HepG2 (cell line): Measurements from ENCODE around the gene NRDE2. TPM values are rescaled to one million over a fixed set of nuclear protein-coding genes. Genes with fewer than 3 reads are reported as not detected.
A peak's percentile ranks its signal among the peaks of the same experiment; 100 is the strongest.

ENCODE experiments used
- BHLHE40 ChIP-seq: IDR thresholded peaks from 2 replicates; pipeline ENCODE4 v1.6.1; 2011; ENCODE audit warnings: low read length, improper control_type of control experiment
- CEBPG ChIP-seq: IDR thresholded peaks from 2 replicates; pipeline ENCODE4 v1.6.1; 2016
- CHD4 ChIP-seq: fragments of 200-600 bp; sonication (generic); IDR thresholded peaks from 2 replicates; pipeline ENCODE4 v1.7.0; 2017; ENCODE audit warnings: mild to moderate bottlenecking, low read length, borderline replicate concordance
- FOSL2 ChIP-seq: sonication (generic); formaldehyde crosslinking; IDR thresholded peaks from 2 replicates; pipeline ENCODE4 v1.4.0; 2020; ENCODE audit warnings: missing genetic modification reagents
- FOXM1 ChIP-seq: sonication (generic); formaldehyde crosslinking; IDR thresholded peaks from 2 replicates; pipeline ENCODE4 v1.5.0; 2020; ENCODE audit warnings: missing genetic modification reagents
- KDM4B ChIP-seq: sonication (generic); formaldehyde crosslinking; IDR thresholded peaks from 2 replicates; pipeline ENCODE4 v1.4.0; 2020; ENCODE audit warnings: missing genetic modification reagents
- MED1 ChIP-seq: sonication (generic); formaldehyde crosslinking; IDR thresholded peaks from 2 replicates; pipeline ENCODE4 v1.4.0; 2020; ENCODE audit warnings: missing genetic modification reagents
- REL ChIP-seq: sonication (generic); formaldehyde crosslinking; conservative IDR thresholded peaks from 2 replicates; pipeline ENCODE4 v1.8.0; 2022; ENCODE audit warnings: mild to moderate bottlenecking, missing genetic modification reagents, moderate library complexity
- RXRB ChIP-seq: IDR thresholded peaks from 2 replicates; pipeline ENCODE4 v1.6.1; 2016; ENCODE audit warnings: borderline replicate concordance, missing genetic modification reagents, missing compliant biosample characterization
- WIZ ChIP-seq: sonication (generic); formaldehyde crosslinking; IDR thresholded peaks from 2 replicates; pipeline ENCODE4 v1.5.1; 2020; ENCODE audit warnings: mild to moderate bottlenecking, missing genetic modification reagents
- ZBTB21 ChIP-seq: sonication (generic); formaldehyde crosslinking; IDR thresholded peaks from 2 replicates; pipeline ENCODE4 v1.4.0; 2020; ENCODE audit warnings: missing genetic modification reagents
- ZNF207 ChIP-seq: fragments of 450-650 bp; IDR thresholded peaks from 2 replicates; pipeline ENCODE4 v1.6.1; 2016; ENCODE audit warnings: antibody characterized with exemption, borderline replicate concordance
- ZNF30 ChIP-seq: sonication (generic); formaldehyde crosslinking; IDR thresholded peaks from 2 replicates; pipeline ENCODE4 v1.5.0; 2020; ENCODE audit warnings: mild to moderate bottlenecking, missing genetic modification reagents
- ZNF431 ChIP-seq: sonication (generic); formaldehyde crosslinking; IDR thresholded peaks from 2 replicates; pipeline ENCODE4 v1.9.0; 2022; ENCODE audit warnings: missing genetic modification reagents, low read depth, mild to moderate bottlenecking, borderline replicate concordance
- ZNF451 ChIP-seq: sonication (generic); formaldehyde crosslinking; IDR thresholded peaks from 2 replicates; pipeline ENCODE4 v1.5.0; 2020; ENCODE audit warnings: mild to moderate bottlenecking, missing genetic modification reagents
- ZNF703 ChIP-seq: sonication (generic); formaldehyde crosslinking; IDR thresholded peaks from 2 replicates; pipeline ENCODE4 v1.5.1; 2020; ENCODE audit warnings: missing genetic modification reagents, mild to moderate bottlenecking, moderate library complexity, borderline replicate concordance
- ZNF720 ChIP-seq: sonication (generic); formaldehyde crosslinking; IDR thresholded peaks from 2 replicates; pipeline ENCODE4 v1.4.0; 2020; ENCODE audit warnings: missing genetic modification reagents
- ZNF773 ChIP-seq: sonication (generic); formaldehyde crosslinking; IDR thresholded peaks from 2 replicates; pipeline ENCODE4 v1.4.0; 2020; ENCODE audit warnings: missing genetic modification reagents, borderline replicate concordance
- ZNF816 ChIP-seq: sonication (generic); formaldehyde crosslinking; IDR thresholded peaks from 2 replicates; pipeline ENCODE4 v1.8.0; 2022; ENCODE audit warnings: missing genetic modification reagents, mild to moderate bottlenecking, borderline replicate concordance
- polyA plus RNA-seq, 8 experiments: library from polyadenylated mRNA; depleted of rRNA in 3 of 8; stranded (reverse) in 7 of 8; unstranded in 1 of 8; fragments of >200 nt; fragmentation: Illumina TruSeq in 4 of 8; extraction: Trizol in 4 of 8; gene quantifications; 2 replicates each; pipeline versions ENCODE4 v1.2.1 to v1.2.3, GENCODE V29; 2011 to 2016; ENCODE audit warnings: low read depth in 4 of 8, missing spikeins in 1 of 8, mixed read lengths in 1 of 8; ENCODE audit not compliant: insufficient read depth in 1 of 8
- total RNA-seq, 5 experiments: library from RNA; depleted of rRNA; stranded (reverse); fragments of >200 nt; fragmentation: Illumina TruSeq; extraction: Trizol; gene quantifications; 2 replicates each; pipeline ENCODE4 v1.2.3, GENCODE V29; 2016; ENCODE audit warnings: low read depth in 1 of 5
- TF ChIP-seq, protein P1 (sequence below): sonication (generic); formaldehyde crosslinking; IDR thresholded peaks from 2 replicates; pipeline ENCODE4 v1.4.0; 2020; ENCODE audit warnings: mild to moderate bottlenecking, missing genetic modification reagents
- TF ChIP-seq, protein P2 (sequence below): IDR thresholded peaks from 2 replicates; pipeline ENCODE4 v1.6.1; 2016; ENCODE audit warnings: missing genetic modification reagents, missing compliant biosample characterization
- TF ChIP-seq, protein P3 (sequence below): sonication (generic); formaldehyde crosslinking; IDR thresholded peaks from 2 replicates; pipeline ENCODE4 v1.5.0; 2020; ENCODE audit warnings: missing genetic modification reagents, mild to moderate bottlenecking, borderline replicate concordance

Gene NRDE2
- total and polyA plus RNA-seq, 2 of the 13 experiments (the other 11 are each of a cell fraction or from before 2014, with no cell fraction given) = 5.6 to 12.5 TPM

DNA sequence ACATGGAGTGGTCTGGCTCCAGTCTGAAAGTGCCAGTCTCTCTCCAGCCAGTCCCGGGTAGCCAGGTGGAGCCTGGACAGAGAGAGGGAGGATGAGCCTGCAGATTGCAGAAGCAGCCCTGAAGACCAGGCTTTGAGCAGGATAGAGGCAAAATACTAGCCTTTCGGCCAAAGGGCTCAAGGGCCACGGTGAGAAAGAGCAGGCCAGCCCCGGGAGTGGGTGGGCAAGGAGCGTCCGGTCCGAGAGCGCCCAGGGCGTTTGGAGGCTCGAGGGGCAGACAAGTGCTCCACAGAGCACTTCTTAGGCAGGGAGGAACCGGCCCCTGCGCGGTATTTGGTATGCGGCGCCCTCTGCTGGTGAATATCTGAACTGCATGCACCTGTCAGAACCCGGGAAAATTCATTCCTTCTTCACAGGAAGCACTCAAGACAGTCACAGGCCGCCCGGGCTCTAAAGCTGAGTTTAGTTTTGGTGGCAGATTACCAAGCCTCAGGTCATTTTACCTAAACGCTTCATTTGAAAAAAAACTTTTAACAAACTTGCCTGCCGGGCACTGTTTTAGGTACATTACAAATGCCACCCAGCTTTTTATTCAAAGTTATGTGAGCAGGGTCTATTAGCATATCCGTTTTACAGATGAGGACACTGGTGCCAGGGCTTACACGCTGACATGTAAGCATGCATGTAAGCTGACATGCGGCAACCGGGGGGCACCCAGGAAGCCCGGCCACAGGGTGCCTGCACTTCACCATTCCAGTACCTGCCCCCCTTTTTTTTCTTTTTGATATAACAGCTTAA is 96.4 kb downstream of the NRDE2 start (continued):
- TF ChIP-seq, protein P1, sequence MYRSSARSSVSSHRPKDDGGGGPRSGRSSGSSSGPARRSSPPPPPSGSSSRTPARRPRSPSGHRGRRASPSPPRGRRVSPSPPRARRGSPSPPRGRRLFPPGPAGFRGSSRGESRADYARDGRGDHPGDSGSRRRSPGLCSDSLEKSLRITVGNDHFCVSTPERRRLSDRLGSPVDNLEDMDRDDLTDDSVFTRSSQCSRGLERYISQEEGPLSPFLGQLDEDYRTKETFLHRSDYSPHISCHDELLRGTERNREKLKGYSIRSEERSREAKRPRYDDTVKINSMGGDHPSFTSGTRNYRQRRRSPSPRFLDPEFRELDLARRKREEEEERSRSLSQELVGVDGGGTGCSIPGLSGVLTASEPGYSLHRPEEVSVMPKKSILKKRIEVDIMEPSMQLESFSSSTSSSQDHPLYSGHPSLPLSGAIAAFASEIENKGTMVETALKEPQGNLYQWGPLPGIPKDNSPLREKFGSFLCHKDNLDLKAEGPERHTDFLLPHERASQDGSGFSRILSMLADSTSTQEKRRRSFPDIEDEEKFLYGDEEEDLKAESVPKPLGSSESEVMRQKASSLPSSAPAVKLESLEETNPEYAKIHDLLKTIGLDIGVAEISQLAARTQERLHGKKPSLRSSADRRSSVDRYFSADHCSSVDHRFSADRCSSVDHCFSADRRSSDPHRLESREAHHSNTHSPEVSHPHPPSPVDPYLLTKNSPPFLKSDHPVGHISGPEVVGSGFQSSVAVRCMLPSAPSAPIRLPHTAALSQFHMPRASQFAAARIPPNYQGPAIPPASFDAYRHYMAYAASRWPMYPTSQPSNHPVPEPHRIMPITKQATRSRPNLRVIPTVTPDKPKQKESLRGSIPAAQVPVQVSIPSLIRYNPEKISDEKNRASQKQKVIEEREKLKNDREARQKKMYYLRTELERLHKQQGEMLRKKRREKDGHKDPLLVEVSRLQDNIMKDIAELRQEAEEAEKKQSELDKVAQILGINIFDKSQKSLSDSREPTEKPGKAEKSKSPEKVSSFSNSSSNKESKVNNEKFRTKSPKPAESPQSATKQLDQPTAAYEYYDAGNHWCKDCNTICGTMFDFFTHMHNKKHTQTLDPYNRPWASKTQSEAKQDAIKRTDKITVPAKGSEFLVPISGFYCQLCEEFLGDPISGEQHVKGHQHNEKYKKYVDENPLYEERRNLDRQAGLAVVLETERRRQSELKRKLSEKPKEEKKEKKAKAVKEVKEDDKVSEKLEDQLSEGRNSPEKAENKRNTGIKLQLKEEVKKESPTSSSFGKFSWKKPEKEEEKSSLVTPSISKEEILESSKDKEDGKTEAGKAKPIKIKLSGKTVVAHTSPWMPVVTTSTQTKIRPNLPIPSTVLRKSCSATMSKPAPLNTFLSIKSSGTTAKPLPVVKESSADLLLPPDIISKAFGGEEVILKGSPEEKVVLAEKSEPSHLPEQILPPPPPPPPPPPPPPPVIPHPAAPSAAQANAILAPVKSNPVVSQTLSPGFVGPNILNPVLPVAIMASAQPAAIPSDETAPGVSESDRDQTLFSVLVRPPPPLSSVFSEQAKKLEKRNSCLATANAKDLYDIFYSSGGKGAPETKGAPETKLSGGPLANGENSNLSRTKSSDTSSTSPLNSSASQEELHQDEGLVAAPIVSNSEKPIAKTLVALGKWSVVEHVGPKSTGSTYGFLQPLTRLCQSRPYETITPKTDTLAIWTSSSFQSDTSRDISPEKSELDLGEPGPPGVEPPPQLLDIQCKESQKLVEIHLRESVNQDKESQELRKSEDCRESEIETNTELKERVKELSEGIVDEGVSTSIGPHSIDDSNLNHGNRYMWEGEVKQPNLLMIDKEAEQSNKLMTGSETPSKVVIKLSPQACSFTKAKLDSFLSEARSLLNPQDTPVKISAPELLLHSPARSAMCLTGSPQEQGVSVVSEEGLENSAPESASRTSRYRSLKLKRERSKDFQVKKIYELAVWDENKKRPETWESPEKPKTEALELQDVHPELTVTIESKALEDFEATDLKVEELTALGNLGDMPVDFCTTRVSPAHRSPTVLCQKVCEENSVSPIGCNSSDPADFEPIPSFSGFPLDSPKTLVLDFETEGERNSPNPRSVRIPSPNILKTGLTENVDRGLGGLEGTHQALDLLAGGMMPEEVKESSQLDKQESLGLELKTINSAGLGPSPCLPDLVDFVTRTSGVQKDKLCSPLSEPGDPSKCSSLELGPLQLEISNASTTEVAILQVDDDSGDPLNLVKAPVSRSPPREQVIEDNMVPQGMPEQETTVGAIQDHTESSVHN = no peak
- no peak for TF ChIP-seq BHLHE40
- TF ChIP-seq, protein P2, sequence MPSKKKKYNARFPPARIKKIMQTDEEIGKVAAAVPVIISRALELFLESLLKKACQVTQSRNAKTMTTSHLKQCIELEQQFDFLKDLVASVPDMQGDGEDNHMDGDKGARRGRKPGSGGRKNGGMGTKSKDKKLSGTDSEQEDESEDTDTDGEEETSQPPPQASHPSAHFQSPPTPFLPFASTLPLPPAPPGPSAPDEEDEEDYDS (CRISPR knock-in tag) = no peak
- TF ChIP-seq FOXM1 (CRISPR knock-in tag) = no peak
- TF ChIP-seq ZNF773 (CRISPR knock-in tag) = no peak
- no peak for TF ChIP-seq MED1 (CRISPR knock-in tag)
- TF ChIP-seq ZBTB21 (CRISPR knock-in tag) = no peak
- TF ChIP-seq WIZ = no peak
- no peak for TF ChIP-seq KDM4B
- no peak for TF ChIP-seq ZNF30 (CRISPR knock-in tag)
- no peak for TF ChIP-seq ZNF816 (CRISPR knock-in tag)
- no peak for TF ChIP-seq CHD4
- no peak for TF ChIP-seq REL (CRISPR knock-in tag)
- no peak for TF ChIP-seq CEBPG (CRISPR knock-in tag)
- TF ChIP-seq FOSL2 (CRISPR knock-in tag) = no peak
- TF ChIP-seq RXRB = 0 out of 2 replicates have a peak, but pooled peaks have one; percentile 14
- no peak for TF ChIP-seq ZNF720 (CRISPR knock-in tag)
- TF ChIP-seq ZNF703 (CRISPR knock-in tag) = no peak
- no peak for TF ChIP-seq ZNF431 (CRISPR knock-in tag)
- no peak for TF ChIP-seq ZNF207
- TF ChIP-seq, protein P3, sequence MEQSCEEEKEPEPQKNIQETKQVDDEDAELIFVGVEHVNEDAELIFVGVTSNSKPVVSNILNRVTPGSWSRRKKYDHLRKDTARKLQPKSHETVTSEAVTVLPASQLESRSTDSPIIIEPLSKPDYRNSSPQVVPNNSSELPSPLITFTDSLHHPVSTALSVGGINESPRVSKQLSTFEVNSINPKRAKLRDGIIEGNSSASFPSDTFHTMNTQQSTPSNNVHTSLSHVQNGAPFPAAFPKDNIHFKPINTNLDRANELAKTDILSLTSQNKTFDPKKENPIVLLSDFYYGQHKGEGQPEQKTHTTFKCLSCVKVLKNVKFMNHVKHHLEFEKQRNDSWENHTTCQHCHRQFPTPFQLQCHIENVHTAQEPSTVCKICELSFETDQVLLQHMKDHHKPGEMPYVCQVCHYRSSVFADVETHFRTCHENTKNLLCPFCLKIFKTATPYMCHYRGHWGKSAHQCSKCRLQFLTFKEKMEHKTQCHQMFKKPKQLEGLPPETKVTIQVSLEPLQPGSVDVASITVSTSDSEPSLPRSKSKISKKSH (CRISPR knock-in tag) = no peak; the same call in 1 of the 2 replicates
- TF ChIP-seq ZNF451 (CRISPR knock-in tag) = no peak
